Stimulated activated CD4-positive, alpha-beta T cell treated with anti-CD3 and anti-CD28 coated beads, Interleukin-4, amount 100 ng/mL, for 4 hours (primary cell): Measurements from ENCODE around the gene CASKIN2.
"Not testable (repeated sequence)": the region's sequence is repeated elsewhere in the genome, so short reads cannot be mapped to it uniquely, and the experiment has no call there.

Experiments
- DNase-seq, 2 experiments: peaks; one replicate each; pipeline ENCODE4 v3.0.0-alpha.2; 2020

The CASKIN2 gene

GRCh38 chr17:75459246-75459589 is 56.1 kb downstream of the CASKIN2 start:
- no peak for DNase-seq

DNA sequence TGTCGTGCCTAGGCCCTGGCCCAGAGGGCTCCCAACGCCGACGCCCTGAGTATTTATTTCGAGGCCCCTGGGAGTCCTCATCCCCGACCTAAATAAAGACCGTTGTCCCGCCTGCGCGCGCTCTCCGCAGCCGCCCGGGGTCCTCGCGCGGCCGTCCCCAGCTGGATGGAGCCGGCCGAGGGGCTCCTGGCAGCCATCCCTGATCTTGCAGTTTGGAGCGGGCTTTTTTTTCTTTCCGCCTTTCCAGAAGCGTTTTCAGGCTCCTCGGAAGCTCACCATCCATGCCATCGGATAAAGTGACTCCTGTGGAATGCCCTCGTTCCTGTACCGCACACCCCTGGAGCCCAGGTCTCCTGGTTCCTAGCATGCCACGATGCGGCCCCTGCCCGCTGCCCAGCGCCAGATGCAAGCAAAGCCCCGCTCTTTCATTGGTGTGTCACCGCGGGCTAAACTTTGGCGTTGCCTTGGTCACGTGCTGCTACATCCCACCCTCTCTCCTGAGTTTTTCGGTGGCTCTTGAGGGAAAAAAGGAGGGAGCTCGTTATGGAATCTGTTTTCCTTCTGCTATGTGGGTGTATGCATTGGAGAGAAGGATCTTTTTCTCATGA is 58.2 kb downstream of the CASKIN2 start:
- peak in 1 of 2 experiments; percentile 6 for DNase-seq

GRCh38 chr17:75456417-75457046 is 58.8 kb downstream of the CASKIN2 start, which contains the start of gene TMEM94:
Gene TMEM94 (plus strand): TSS chr17:75456635. CDS start chr17:75471906, 15,271 bp downstream.
- peak; percentile 80 to 92 for DNase-seq

DNA sequence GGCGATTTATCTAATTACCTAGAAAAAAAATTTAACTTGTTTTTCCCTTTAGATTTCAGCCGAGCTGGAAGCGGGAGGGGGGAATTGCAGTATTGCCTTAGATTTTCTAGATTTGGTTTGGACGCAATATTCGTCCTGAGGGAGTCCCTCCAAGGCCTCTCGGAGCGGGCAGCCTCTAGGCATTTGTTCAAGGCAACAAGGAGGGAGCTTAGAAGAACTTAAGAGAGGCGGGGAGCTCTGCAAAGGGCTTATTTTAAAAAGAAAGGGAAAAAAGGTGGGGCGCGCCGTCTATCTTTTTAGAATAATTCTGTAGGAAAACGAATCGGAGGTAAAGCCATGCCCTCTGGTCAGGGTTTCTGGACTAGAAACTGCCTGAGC is 59.3 kb downstream of the CASKIN2 start:
- no peak for DNase-seq

GRCh38 chr17:75454672-75455071 is 60.7 kb downstream of the CASKIN2 start:
- not testable (repeated sequence) for DNase-seq

- no peak for DNase-seq
These were observed 61.1 kb downstream of the CASKIN2 start for GRCh38 chr17:75454193-75454592.

GRCh38 chr17:75450270-75450669 is 65.1 kb downstream of the CASKIN2 start:
- no peak for DNase-seq
